H1 (cell line): ENCODE measurements around the gene TLL2. TPM values are rescaled to one million over a fixed set of nuclear protein-coding genes. Genes with fewer than 3 reads are reported as not detected.

ENCODE experiments used
- CEBPB ChIP-seq: IDR thresholded peaks from 2 replicates; pipeline ENCODE4 v1.6.1; 2012; ENCODE audit warnings: low read depth, low read length
- E2F6 ChIP-seq: IDR thresholded peaks from 2 replicates; pipeline ENCODE4 v1.6.1; 2012; ENCODE audit warnings: inconsistent platforms
- KDM5A ChIP-seq: fragments of 200-600 bp; IDR thresholded peaks from 2 replicates; pipeline ENCODE4 v1.7.1; 2012; ENCODE audit warnings: mild to moderate bottlenecking, low read length, inconsistent platforms, mixed read lengths
- RNF2 ChIP-seq: fragments of 200-900, 300-1000 bp; sonication (generic); IDR thresholded peaks from 2 replicates; pipeline ENCODE4 v1.7.1; 2016; ENCODE audit warnings: borderline replicate concordance, low read depth, mild to moderate bottlenecking, antibody characterized with exemption, low read length; ENCODE audit not compliant: poor library complexity, severe bottlenecking; ENCODE audit errors: missing control alignments
- TAF1 ChIP-seq: IDR thresholded peaks from 2 replicates; pipeline ENCODE4 v1.6.1; 2011; ENCODE audit warnings: mild to moderate bottlenecking, low read depth, low read length
- polyA plus RNA-seq, 7 experiments: library from polyadenylated mRNA; depleted of rRNA in 3 of 7; stranded (reverse) in 5 of 7; unstranded in 2 of 7; fragments of >200 nt in 5 of 7; fragments of 200-250 nt in 2 of 7; gene quantifications; 1 replicate in 5 of 7; 2 replicates in 1 of 7; 4 replicates in 1 of 7; pipeline versions ENCODE4 v1.2.1 to v1.2.3, GENCODE V29; 2011 to 2013; ENCODE audit warnings: missing spikeins in 2 of 7, mixed read lengths in 2 of 7
- total RNA-seq: library from RNA; stranded (reverse); fragmentation: NEBNext Ultra II Directional; extraction: Animal tissue kit (Norgen Biotek cat#: 25700); gene quantifications from 2 replicates; pipeline ENCODE4 v1.2.1, GENCODE V29; 2021

TLL2 gene
- total and polyA plus RNA-seq, 2 of the 8 experiments (the other 6 are each of a cell fraction or from before 2014, with no cell fraction given) = 2.4 to 3.2 TPM

GRCh38 chr10:96494694-96495093 is 19.0 kb downstream of the TLL2 start (continued):
- no peak for TF ChIP-seq CEBPB
- no peak for TF ChIP-seq E2F6
- no peak for TF ChIP-seq TAF1
- TF ChIP-seq RNF2 = no peak
- TF ChIP-seq KDM5A = no peak
